HL-60 (cell line): ENCODE data around the gene DBN1.

Experiments used
- DNase-seq, 2 experiments: peaks; one replicate each; pipeline ENCODE4 v3.0.0-alpha.2; 2010 to 2020; ENCODE audit warnings: low read depth in 1 of 2, low spot score in 1 of 2
- H3K27ac ChIP-seq: fragments of 250-450 bp; sonication (Bioruptor Pico); replicated peaks from 2 replicates; pipeline ENCODE4 v1.5.1; 2020; ENCODE audit warnings: mild to moderate bottlenecking, moderate library complexity
- H3K27me3 ChIP-seq: fragments of 250-450 bp; sonication (Bioruptor Pico); 2 replicates; pipeline ENCODE4 v1.5.1; 2021; ENCODE audit warnings: mild to moderate bottlenecking, moderate library complexity; ENCODE audit not compliant: insufficient read depth, poor library complexity, severe bottlenecking
- H3K4me3 ChIP-seq: replicated peaks from 2 replicates; pipeline ENCODE4 v1.5.1; 2011; ENCODE audit warnings: mild to moderate bottlenecking, control low read depth, low read length; ENCODE audit not compliant: insufficient read depth
- GABPA ChIP-seq: IDR thresholded peaks from 2 replicates; pipeline ENCODE4 v1.6.1; 2012; ENCODE audit warnings: low read depth
- POLR2AphosphoS5 ChIP-seq: IDR thresholded peaks from 2 replicates; pipeline ENCODE4 v1.6.1; 2012; ENCODE audit warnings: low read depth
- SPI1 ChIP-seq: IDR thresholded peaks from 2 replicates; pipeline ENCODE4 v1.6.1; 2012; ENCODE audit warnings: low read depth, mild to moderate bottlenecking, borderline replicate concordance
- TF ChIP-seq, protein P1 (sequence below): IDR thresholded peaks from 2 replicates; pipeline ENCODE4 v1.6.1; 2012; ENCODE audit warnings: low read depth; ENCODE audit not compliant: insufficient replicate concordance
- TF ChIP-seq, protein P2 (sequence below): IDR thresholded peaks from one replicate; pipeline ENCODE4 v1.5.1; 2011; ENCODE audit warnings: low read length, control low read depth, inconsistent platforms; ENCODE audit not compliant: insufficient read depth

DBN1 gene

DNA sequence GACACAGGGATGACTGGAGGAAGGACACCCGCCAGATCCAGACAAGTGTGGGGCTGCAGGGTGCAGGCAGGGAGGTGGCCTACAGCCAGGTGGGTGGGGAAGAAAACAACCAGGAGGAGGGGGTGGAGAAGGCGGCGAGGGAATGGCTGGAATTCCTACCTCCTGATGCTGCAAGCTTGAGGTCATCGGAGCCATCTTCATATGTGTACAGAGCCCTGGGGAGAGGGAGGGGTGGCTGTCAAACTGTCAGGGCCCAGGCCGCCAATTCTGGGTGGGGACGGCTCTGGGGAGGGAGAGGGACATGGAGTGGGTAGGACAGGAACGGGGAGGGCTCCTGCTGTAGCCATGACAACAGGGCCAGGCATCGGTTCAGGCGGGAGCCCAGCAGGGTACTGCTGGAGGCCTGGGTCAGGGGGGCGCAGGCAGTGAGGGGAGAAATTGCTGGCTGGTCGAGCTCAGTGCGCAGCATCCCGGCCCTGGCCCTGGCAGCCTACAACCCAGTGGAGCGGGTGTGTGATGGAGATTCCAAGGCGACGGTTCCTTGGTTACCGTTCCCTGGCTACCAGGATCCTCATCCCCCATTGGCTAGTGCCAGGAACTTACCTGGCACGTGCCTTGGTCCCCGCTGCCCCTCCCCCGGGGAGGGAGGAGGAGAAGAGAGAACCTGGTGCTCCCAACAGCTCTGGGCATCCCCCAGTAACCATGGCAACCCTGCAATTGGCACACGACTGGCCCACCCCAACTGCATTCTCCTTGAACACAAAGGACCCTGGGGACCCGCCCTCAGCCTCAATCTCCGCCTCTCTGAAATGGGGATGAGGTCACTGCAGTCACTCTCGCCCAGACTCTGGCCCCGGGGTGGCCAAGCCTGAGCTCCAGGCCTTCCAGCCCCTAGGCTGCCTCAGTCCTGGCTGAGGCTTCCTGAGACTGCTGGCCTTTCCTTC is 4.5 kb downstream of the DBN1 start:
- H3K27ac ChIP-seq = no peak overlapping the region
- no peaks in the 10 kb centered on the region for H3K27me3 ChIP-seq
- no peak for TF ChIP-seq SPI1
- TF ChIP-seq GABPA = no peak
- TF ChIP-seq, protein P1, sequence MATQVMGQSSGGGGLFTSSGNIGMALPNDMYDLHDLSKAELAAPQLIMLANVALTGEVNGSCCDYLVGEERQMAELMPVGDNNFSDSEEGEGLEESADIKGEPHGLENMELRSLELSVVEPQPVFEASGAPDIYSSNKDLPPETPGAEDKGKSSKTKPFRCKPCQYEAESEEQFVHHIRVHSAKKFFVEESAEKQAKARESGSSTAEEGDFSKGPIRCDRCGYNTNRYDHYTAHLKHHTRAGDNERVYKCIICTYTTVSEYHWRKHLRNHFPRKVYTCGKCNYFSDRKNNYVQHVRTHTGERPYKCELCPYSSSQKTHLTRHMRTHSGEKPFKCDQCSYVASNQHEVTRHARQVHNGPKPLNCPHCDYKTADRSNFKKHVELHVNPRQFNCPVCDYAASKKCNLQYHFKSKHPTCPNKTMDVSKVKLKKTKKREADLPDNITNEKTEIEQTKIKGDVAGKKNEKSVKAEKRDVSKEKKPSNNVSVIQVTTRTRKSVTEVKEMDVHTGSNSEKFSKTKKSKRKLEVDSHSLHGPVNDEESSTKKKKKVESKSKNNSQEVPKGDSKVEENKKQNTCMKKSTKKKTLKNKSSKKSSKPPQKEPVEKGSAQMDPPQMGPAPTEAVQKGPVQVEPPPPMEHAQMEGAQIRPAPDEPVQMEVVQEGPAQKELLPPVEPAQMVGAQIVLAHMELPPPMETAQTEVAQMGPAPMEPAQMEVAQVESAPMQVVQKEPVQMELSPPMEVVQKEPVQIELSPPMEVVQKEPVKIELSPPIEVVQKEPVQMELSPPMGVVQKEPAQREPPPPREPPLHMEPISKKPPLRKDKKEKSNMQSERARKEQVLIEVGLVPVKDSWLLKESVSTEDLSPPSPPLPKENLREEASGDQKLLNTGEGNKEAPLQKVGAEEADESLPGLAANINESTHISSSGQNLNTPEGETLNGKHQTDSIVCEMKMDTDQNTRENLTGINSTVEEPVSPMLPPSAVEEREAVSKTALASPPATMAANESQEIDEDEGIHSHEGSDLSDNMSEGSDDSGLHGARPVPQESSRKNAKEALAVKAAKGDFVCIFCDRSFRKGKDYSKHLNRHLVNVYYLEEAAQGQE = no peak
- TF ChIP-seq POLR2AphosphoS5 = no peak
- TF ChIP-seq, protein P2, sequence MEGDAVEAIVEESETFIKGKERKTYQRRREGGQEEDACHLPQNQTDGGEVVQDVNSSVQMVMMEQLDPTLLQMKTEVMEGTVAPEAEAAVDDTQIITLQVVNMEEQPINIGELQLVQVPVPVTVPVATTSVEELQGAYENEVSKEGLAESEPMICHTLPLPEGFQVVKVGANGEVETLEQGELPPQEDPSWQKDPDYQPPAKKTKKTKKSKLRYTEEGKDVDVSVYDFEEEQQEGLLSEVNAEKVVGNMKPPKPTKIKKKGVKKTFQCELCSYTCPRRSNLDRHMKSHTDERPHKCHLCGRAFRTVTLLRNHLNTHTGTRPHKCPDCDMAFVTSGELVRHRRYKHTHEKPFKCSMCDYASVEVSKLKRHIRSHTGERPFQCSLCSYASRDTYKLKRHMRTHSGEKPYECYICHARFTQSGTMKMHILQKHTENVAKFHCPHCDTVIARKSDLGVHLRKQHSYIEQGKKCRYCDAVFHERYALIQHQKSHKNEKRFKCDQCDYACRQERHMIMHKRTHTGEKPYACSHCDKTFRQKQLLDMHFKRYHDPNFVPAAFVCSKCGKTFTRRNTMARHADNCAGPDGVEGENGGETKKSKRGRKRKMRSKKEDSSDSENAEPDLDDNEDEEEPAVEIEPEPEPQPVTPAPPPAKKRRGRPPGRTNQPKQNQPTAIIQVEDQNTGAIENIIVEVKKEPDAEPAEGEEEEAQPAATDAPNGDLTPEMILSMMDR = no peak
- no peak for DNase-seq
- no peak overlapping the region for H3K4me3 ChIP-seq

DNA sequence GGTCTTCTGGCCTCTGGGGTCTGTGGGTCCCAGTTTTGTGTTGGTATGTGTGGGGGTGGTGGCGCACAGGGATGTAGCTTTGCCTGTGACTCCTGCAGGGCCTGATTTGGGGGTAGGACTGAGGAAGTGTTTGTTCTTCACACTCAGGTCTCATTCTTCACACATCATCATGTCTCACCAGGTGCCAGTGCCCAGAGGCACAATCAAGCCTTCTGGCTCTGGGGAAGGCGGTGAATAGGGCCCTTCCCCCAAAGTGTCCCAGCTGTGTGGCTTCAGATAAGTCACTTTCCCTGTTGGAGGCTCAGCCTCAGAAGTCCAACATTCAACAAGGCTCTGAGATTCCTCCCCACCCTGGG is 5.1 kb downstream of the DBN1 start:
- no peak overlapping the region for H3K4me3 ChIP-seq
- TF ChIP-seq SPI1 = no peak
- TF ChIP-seq POLR2AphosphoS5 = no peak
- TF ChIP-seq, protein P1 = no peak
- no peak for TF ChIP-seq GABPA
- TF ChIP-seq, protein P2 = no peak
- no peak overlapping the region for H3K27ac ChIP-seq
- H3K27me3 ChIP-seq = no peaks in the 10 kb centered on the region
- no peak for DNase-seq

DNA sequence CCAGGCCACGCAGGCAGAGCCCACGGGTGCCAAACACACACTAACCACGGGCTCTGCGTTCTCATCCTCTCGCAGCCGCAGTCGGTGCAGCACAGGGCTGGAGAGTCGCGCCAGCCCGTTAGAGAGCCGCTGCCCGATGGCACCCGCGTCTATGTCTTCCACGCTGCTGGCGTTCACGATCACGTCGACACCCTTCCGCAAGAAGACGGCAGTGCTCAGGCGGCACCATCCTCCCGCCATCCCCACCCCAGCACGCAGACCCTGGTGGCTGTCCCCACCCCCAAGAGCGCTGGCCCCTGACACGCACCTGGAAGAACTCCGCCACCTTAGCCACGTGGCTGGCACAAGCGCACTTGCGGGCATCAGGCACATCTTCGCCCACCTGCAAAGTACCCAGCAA is 6.0 kb downstream of the DBN1 start:
- Histone ChIP-seq H3K27me3 (no peaks in the 10 kb centered on the region), H3K27ac (no peak overlapping the region), H3K4me3 (no peak overlapping the region)
- TF ChIP-seq, protein P2 = no peak
- TF ChIP-seq SPI1 (no peak), GABPA (no peak), POLR2AphosphoS5 (no peak)
- TF ChIP-seq, protein P1 = no peak
- DNase-seq = no peak
